GM18519 (cell line): ENCODE measurements around the gene HSFX1.

Source experiments
- ATAC-seq: cut with Tn5 transposase; IDR thresholded peaks from one replicate; pipeline ENCODE4 v1.9.1; 2021; ENCODE audit warnings: mild to moderate bottlenecking, moderate library complexity; ENCODE audit not compliant: unreplicated experiment, low FRiP score

HSFX1 gene

DNA sequence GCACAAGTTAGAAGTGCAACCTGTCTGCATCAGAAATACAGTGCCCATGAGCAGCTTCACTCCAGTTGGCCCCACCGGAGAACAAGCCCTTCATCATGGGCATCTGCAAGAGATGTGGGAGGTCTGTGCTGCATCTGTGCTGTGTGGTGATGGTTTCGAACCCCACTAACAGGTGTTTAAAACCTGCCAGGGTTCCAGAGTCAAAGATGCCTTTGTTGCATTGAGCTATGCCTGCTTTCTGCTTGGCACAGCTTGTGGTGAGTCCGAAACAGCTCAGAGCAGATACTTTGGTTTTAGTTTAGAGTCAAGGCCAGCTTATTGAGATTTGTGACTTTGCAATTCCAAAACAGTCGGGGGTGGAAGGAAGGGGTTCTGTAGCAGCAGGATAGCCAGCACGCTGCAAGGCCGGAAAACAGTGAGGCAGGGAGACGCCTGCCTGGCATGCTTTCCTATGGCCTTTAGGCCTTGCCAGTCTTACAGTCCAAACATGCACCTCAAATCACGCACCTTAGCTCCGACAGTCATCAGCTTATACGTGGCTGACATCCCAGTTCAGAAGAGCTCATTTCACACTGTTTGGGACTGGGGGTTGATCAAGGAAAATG lies 29.7 kb downstream of the HSFX1 start:
- ATAC-seq = no peak

DNA sequence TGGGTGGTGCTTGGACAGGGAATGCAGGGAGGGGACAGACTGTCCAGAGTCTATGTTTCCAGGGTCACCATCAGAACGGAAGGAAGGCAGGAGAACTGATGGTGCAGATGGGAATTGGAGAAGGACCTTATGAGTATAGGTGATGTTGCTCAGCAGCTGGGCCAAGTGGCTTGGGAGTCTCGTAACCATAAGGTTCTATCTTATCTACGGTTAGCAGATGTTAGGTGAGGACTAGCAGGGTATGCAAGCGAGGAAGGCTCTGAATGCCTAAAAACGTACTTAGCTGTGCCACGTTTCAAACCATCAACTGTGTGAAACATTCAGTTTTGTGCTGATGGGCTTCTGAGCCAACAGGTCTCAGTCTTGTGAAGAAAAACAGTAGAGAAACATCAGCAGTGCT lies 30.2 kb downstream of the HSFX1 start:
- ATAC-seq = no peak

DNA sequence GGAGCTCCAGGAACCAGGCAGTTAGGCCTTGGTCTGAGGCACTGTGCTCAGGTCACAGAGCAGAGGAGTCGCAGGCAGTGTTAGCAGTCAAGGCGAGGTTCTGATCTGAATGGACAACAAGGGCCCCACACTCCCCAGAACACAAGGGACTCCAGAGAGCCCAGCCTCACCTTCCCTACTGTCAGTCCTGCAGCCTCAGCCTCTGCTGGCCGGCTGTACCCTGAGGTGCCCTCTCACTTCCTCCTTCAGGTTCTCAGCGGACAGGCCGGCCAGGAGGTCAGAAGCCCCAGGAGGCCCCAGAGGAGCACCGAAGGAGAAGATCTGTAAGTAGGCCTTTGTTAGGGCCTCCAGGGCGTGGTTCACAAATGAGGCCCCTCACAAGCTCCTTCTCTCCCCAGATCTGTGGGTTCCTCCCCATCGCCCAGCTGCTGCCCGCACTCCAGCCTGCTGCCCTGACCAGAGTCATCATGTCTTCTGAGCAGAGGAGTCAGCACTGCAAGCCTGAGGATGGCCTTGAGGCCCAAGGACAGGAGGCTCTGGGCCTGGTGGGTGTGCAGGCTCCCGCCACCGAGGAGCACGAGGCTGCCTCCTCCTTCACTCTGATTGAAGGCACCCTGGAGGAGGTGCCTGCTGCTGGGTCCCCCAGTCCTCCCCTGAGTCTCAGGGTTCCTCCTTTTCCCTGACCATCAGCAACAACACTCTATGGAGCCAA lies 34.0 kb downstream of the HSFX1 start:
- no peak for ATAC-seq

DNA sequence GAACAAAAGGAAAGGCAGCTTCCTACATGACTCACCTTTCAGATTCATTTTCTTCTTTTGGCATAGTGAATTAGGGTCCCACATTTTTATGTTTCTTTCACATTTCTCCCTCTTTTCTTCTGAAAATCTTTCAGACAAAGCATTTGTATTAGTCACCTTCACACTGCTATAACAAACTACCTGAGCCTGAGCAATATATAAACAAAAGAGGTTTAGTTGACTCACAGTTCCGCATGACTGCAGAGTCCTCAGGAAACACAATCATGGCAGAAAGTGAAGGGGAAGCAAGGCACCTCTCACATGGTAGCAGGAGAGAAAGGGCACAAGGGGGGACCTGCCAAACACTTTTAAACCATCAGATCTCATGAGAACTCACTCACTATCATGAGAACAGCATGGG lies 44.8 kb downstream of the HSFX1 start:
- no peak for ATAC-seq

DNA sequence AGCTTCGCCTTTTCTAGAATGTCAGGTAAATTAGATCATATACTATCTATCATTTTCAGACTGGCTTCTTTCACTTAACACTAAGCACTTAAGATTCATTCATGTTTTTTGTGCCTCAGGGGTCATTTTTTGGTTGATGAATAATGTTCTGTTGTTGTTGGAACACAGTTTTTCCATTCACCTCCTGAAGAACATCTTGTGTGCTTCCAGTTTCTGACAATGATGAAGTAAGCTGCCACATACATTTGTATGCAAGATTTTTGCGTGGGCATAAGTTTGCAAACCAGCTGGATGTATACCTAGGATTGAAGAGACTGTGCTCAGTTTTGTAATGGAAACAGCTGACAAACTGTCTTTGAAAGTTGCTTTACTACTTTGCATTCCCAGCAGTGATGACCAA lies 45.5 kb downstream of the HSFX1 start:
- no peak for ATAC-seq

DNA sequence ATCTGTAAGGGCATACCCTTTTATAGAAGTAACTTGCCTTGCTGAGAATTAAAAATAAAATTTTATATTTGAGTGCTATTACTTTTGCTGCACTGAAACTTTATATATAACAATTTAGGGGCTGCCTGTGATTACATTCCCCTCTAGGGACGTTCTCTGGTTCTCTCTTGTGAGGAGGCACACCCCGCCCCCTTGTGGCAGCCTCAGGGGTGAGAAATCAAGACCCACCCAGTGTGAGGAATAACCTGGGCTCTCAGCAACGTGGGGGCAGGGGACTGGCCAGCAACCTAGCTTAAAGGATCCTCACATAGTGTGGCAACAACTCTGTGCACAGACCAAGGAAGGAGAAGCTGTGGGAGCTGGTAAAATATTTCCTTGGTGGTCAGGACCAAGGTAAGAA lies 51.6 kb downstream of the HSFX1 start:
- ATAC-seq = no peak
